MM.1S (cell line): Measurements from ENCODE around the gene PCDH9.

ENCODE experiments used
- EZH2 ChIP-seq: fragments of 300-600 bp; sonication (generic); optimal IDR thresholded peaks from 2 replicates; pipeline ENCODE3; 2017; ENCODE audit warnings: low read depth, mild to moderate bottlenecking, antibody characterized with exemption, low read length, mixed read lengths
- EZH2phosphoT487 ChIP-seq: fragments of 300-600 bp; sonication (generic); IDR thresholded peaks from 2 replicates; pipeline ENCODE4 v1.6.1; 2018; ENCODE audit warnings: antibody characterized with exemption, low read length
- TF ChIP-seq, protein P1 (sequence below): fragments of 300-600 bp; sonication (generic); IDR thresholded peaks from 2 replicates; pipeline ENCODE4 v1.5.1; 2016; ENCODE audit warnings: antibody characterized with exemption, low read length, mixed read lengths

DNA sequence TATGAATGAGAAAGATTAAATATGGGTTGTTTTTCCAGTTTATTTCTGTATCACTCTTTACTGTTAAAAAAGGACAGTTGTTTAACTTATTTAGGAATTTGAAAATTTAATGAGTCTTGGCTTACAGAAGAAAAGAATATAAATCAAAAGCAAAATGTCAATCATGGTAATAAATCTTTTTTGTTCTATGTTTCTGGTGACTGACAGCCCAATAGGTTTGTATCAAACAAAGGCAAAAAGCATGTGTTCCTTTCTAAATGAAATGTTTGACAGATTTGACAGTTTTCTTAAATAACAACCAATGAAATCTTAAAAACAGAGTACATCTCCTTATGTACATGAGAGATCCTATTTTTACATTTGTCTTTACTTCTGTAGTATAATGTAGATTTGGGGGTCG lies 11.0 kb downstream of the PCDH9 start:
- TF ChIP-seq, protein P1, sequence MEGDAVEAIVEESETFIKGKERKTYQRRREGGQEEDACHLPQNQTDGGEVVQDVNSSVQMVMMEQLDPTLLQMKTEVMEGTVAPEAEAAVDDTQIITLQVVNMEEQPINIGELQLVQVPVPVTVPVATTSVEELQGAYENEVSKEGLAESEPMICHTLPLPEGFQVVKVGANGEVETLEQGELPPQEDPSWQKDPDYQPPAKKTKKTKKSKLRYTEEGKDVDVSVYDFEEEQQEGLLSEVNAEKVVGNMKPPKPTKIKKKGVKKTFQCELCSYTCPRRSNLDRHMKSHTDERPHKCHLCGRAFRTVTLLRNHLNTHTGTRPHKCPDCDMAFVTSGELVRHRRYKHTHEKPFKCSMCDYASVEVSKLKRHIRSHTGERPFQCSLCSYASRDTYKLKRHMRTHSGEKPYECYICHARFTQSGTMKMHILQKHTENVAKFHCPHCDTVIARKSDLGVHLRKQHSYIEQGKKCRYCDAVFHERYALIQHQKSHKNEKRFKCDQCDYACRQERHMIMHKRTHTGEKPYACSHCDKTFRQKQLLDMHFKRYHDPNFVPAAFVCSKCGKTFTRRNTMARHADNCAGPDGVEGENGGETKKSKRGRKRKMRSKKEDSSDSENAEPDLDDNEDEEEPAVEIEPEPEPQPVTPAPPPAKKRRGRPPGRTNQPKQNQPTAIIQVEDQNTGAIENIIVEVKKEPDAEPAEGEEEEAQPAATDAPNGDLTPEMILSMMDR = no peak
- TF ChIP-seq EZH2 (no peak), EZH2phosphoT487 (no peak)
